Esophagus muscularis mucosa (tissue), 4 donors: ENCODE measurements around the gene DHCR24.

Experiments used
- CTCF ChIP-seq, 3 experiments: fragments of 200-600 bp in 2 of 3; fragments of 450-650 bp in 1 of 3; sonication (generic) in 2 of 3; IDR thresholded peaks; one replicate each; pipeline ENCODE4 v1.5.1; 2017 to 2019; ENCODE audit warnings: antibody characterized with exemption in 3 of 3, mild to moderate bottlenecking in 2 of 3, moderate library complexity in 1 of 3
- EP300 ChIP-seq: sonication (generic); formaldehyde crosslinking; IDR thresholded peaks from one replicate; pipeline ENCODE4 v1.6.1; 2017; ENCODE audit warnings: antibody characterized with exemption
- POLR2A ChIP-seq: fragments of 450-650 bp; IDR thresholded peaks from one replicate; pipeline ENCODE4 v1.6.1; 2017; ENCODE audit warnings: antibody characterized with exemption, moderate library complexity, mild to moderate bottlenecking, low read depth
- POLR2AphosphoS5 ChIP-seq, 2 donors: sonication (generic); formaldehyde crosslinking; IDR thresholded peaks; one replicate each; pipeline ENCODE4 v1.6.1; 2017; ENCODE audit warnings: antibody characterized with exemption in 2 of 2

GRCh38 chr1:54807756-54808155, 79.2 kb downstream of the DHCR24 start:
- TF ChIP-seq POLR2AphosphoS5 (IDR thresholded peaks at IDR 0.05) (no peak), CTCF (IDR thresholded peaks at IDR 0.05) (no peak), POLR2A (no peak), EP300 (no peak)
